ENCODE results near the gene EFCAB5.
"Not testable (repeated sequence)": the region's sequence is repeated elsewhere in the genome, so short reads cannot be mapped to it uniquely, and the experiment has no call there.

EFCAB5 gene

DNA sequence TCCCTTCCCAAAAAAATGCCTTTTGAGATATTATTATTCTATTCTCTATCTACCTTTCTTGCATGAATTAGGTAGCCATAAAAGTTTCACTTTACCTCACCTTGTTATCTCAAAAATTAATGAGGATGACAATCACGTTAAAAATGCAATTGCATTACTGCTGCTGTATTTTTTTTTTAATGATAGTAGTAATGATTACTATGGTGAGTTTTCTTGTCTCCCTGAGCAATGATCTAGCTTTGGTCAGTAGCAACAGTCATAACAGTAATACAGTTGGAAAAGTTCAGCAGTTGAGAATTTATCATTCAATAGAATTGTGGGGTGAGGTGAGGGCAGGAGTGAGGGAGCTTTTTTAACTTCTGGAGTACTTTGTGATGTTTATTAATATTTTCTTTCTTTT lies at the start of gene EFCAB5:
TSS of gene EFCAB5 (plus strand) at position 301 of the 400 bp plus-strand sequence. CDS start 163 bp downstream, outside the sequence.
- no peaks in the 10 kb centered on the region for H3K9me3 Mint-ChIP-seq
- H3K27me3 Mint-ChIP-seq: no peaks in the 10 kb centered on the region
- no peaks in the 10 kb centered on the region for H3K36me3 Mint-ChIP-seq
- no peak for ATAC-seq
- no peak within 1 kb of the TSS for H3K27ac Mint-ChIP-seq
- H3K4me3 Mint-ChIP-seq: no peak within 1 kb of the TSS
- no peaks in the 10 kb centered on the region for H3K4me1 Mint-ChIP-seq

DNA sequence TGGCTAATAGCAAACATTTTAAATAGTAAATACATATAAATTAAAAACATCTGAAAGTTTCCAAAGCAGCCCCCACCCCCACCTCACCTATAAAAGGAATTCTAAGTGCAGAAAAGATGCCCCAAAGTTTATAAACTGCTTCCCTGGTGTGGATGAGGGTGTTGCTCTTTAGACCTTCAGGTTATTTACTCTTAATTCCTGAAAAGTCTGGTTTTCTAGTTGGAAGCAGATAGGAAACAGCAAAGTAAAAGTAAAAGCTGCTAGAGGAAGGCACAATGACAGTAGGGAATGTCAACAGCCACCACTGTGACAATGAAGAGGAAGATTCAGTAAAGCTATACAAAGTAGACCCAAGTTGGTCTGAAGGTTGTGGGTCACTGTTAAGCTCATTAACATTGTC lies 49.2 kb upstream of the EFCAB5 start:
- Mint-ChIP-seq H3K4me3 (no peak overlapping the region), H3K27me3 (no peaks in the 10 kb centered on the region), H3K27ac (no peak overlapping the region), H3K36me3 (peaks cover 28% of the 10 kb centered on the region), H3K9me3 (peaks cover 11% of the 10 kb centered on the region), H3K4me1 (peaks cover 14% of the 10 kb centered on the region)
- no peak for ATAC-seq

DNA sequence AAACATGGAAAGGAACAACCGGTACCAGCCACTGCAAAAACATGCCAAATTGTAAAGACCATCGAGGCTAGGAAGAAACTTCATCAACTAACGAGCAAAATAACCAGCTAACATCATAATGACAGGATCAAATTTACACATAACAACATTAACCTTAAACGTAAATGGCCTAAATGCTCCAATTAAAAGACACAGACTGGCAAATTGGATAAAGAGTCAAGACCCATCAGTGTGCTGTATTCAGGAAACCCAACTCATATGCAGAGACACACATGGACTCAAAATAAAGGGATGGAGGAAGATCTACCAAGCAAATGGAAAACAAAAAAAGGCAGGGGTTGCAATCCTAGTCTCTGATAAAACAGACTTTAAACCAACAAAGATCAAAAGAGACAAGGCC lies 44.3 kb upstream of the EFCAB5 start:
- H3K4me1 Mint-ChIP-seq: peaks cover 14% of the 10 kb centered on the region
- ATAC-seq: not testable (repeated sequence)

DNA sequence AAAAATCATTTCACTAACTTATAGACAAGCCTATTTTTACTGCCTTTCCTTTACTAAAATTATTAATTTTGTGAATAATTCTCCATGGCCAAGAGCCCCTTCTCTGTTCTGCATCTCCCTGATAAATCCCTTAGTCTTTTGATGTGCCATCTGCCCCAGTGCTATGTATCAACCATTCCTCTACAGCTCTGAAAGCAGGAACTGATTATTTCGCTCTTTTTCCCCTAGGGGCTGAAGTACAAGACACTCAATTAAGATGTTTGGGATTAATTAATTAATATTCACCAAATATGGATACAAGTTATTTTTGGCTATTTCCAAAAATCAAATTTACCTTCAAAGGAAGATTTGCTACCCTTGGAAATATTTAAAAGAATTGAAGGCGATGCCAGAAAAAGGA lies 38.0 kb upstream of the EFCAB5 start:
- no peak for ATAC-seq
- Mint-ChIP-seq H3K36me3 (peaks cover 24% of the 10 kb centered on the region), H3K27ac (no peak overlapping the region), H3K27me3 (no peaks in the 10 kb centered on the region), H3K4me1 (peaks cover 25% of the 10 kb centered on the region), H3K4me3 (no peak overlapping the region), H3K9me3 (peaks cover 10% of the 10 kb centered on the region)

More for the DNA sequence above, 44.3 kb upstream of the EFCAB5 start:
- Mint-ChIP-seq H3K36me3 (peaks cover 19% of the 10 kb centered on the region), H3K9me3 (peaks cover 12% of the 10 kb centered on the region)
- H3K4me3 Mint-ChIP-seq, H3K27ac Mint-ChIP-seq, H3K27me3 Mint-ChIP-seq: not testable (repeated sequence)

DNA sequence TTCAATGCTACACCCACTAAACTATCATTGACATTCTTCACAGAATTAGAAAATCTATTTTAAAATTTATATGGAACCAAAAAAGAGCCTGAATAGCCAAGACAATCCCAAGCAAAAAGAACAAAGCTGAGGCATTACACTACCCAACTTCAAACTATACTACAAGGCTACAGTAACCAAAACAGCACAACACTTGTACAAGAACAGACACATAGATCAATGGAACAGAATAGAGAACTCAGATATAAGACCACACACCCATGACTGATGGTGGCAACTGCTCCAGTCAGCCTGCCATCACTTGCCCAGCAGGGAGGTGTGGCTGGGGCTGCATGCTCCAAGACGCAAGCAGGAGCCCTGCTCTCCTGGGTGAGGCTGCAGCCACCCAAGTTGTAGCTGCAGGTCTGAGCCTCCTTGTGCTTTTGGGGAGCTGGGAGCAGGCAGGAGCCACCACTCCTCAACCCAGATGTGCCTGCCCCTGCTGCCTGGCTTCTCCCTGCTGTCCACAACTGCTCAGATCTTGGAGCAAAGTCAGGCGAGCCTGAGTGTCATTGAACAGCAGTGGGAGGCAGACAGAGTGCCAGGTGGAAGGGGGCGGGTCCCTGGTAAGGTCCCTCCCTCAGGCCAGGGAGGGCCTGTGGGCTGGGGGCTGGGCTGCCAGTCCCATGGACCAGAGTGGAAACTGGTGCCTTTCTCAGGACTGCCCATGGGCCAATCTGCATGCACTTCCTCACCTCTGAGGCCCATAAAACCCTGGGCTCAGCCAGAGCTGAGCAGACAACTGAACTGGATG lies 36.2 kb upstream of the EFCAB5 start:
- ATAC-seq: no peak

DNA sequence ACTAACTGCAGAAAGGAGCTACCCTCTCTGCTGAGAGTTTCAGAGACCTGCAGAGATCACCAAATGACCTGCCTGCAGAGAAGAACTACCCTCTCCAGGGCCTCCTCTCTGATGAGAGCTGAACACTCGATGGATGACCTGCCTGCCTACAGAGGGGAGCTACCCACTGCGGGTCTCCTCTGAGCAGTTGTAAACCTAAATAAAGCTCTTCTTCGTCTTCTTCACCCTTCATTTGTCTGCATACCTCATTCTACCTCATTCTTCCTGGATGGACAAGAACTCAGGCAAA lies 35.6 kb upstream of the EFCAB5 start:
- H3K27me3 Mint-ChIP-seq: no peaks in the 10 kb centered on the region
- no peak overlapping the region for H3K27ac Mint-ChIP-seq
- peaks cover 10% of the 10 kb centered on the region for H3K9me3 Mint-ChIP-seq
- ATAC-seq: no peak
- H3K4me1 Mint-ChIP-seq: peaks cover 25% of the 10 kb centered on the region
- H3K36me3 Mint-ChIP-seq: peaks cover 24% of the 10 kb centered on the region
- H3K4me3 Mint-ChIP-seq: no peak overlapping the region

More for the DNA sequence above, 36.2 kb upstream of the EFCAB5 start:
- Mint-ChIP-seq H3K9me3 (peaks cover 10% of the 10 kb centered on the region), H3K27me3 (no peaks in the 10 kb centered on the region), H3K27ac (no peak overlapping the region), H3K4me3 (no peak overlapping the region), H3K4me1 (peaks cover 25% of the 10 kb centered on the region), H3K36me3 (peaks cover 24% of the 10 kb centered on the region)

DNA sequence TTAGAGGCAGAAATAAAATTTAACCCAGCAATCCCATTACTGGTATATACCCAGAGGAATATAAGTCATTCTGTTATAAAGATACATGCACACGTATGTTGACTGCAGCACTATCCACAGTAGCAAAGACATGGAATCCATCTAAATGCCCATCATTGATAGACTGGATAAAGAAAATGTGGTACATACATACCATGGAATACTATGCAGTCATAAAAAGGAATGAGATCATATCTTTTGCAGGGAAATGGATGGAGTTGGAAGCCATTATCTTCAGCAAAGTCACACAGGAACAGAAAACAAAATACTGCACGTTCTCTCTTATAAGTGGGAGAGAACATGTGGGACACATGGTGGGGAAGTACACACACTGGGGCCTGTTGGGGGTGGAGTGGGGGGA lies 34.5 kb upstream of the EFCAB5 start:
- Mint-ChIP-seq H3K36me3 (peaks cover 24% of the 10 kb centered on the region), H3K27ac (no peak overlapping the region), H3K27me3 (no peaks in the 10 kb centered on the region), H3K9me3 (peaks cover 10% of the 10 kb centered on the region), H3K4me3 (no peak overlapping the region), H3K4me1 (peaks cover 25% of the 10 kb centered on the region)
- no peak for ATAC-seq

DNA sequence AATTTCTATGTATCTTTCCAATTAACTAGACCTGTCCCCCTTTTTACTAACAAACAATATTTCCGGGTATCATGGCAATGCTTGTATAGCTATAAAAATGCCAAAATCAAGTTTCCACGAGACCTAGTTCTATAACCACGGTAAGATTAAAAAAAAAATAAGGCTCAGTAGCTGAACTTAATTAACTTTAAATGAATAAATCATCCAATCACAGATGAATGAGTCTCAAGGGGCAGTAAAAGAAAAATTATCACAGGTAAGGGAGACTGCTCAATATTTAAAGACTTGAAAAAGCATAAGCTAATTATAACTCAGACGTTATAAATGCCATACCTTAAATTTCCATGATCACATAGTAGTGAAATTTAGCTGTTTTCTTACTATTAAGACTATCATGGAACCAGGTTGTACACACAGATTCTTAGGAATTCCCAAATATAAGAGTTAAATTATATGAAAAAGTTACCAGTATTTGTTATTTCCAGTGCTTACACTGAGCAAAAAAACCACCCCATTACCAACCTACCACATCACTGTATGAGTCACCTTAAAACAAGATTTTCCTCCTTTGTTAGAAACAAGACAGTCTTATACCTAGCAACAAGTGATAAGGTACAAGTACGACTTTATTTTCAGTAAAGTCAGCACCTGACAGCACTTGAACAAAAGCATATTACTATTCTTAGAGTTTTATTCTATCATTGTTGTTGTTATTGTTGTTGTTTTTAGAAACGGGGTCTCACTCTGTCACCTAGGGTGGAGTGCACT lies 32.0 kb upstream of the EFCAB5 start:
- H3K9me3 Mint-ChIP-seq: peaks cover 10% of the 10 kb centered on the region
- no peak for ATAC-seq
- H3K27ac Mint-ChIP-seq: no peak overlapping the region
- no peak overlapping the region for H3K4me3 Mint-ChIP-seq
- no peaks in the 10 kb centered on the region for H3K27me3 Mint-ChIP-seq
- peaks cover 24% of the 10 kb centered on the region for H3K36me3 Mint-ChIP-seq
- H3K4me1 Mint-ChIP-seq: peaks cover 14% of the 10 kb centered on the region

DNA sequence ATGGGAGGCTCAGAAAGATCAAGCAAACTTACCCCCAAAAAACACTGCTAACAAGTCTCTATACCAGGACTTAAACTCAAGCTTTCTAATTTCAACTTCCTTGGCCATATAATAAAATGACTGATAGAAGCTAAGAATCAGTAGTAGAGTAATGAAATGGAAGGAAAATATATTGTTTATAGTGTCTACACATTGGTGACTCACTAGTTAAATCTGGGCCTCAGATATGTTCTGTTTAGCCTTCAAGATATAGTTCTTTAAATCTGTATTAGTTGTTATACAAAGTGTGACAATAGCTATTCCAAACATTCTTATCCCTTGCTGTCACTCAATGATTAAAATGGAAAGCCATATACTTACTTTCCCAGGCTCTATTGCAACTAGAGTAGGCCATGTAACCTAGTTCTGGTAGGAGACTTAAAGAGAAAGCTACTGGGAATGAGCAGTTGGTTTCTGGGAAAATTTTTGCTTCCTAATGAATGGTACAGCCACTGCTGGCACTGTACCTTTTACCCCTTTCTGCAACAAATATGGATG lies 29.7 kb upstream of the EFCAB5 start:
- Mint-ChIP-seq H3K9me3 (peaks cover 3% of the 10 kb centered on the region), H3K27me3 (no peaks in the 10 kb centered on the region), H3K4me3 (no peak overlapping the region), H3K27ac (no peak overlapping the region), H3K36me3 (peaks cover 5% of the 10 kb centered on the region), H3K4me1 (peaks cover 8% of the 10 kb centered on the region)
- ATAC-seq: no peak

DNA sequence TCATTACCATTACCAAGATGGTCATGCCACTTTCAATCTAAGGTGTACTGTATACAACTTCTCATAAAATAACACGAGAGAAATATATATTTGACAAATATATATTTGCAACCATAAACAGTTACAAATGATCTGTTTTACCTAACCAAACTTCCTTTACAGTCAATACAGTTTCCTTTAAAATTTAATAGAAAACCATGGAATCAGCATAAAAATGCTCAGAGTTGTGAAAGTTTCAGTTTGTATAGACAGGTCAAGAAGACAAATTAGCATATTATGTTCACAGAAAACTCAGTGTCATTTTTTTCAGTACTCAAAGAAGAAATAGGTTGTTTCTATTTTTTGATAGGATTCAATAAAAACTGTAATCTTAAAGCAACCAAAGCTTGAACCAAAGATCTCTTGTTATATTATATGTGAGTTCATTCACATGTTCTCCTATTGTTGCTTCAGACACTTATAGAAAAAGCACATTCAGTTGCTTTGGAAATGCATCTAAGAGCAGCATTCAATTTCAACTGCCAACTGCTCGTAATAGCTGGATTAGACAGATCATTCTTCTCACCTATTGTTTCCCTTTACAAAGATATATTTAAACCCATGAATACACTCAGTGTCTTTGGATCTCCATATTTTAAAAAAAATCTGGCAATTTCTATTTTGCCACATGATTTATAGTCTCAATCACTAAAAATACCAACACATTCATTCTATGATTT lies 26.5 kb upstream of the EFCAB5 start:
- Mint-ChIP-seq H3K27me3 (no peaks in the 10 kb centered on the region), H3K9me3 (no peaks in the 10 kb centered on the region), H3K4me3 (no peak overlapping the region), H3K27ac (no peak overlapping the region), H3K4me1 (peaks cover 25% of the 10 kb centered on the region), H3K36me3 (peaks cover 5% of the 10 kb centered on the region)
- ATAC-seq: no peak

DNA sequence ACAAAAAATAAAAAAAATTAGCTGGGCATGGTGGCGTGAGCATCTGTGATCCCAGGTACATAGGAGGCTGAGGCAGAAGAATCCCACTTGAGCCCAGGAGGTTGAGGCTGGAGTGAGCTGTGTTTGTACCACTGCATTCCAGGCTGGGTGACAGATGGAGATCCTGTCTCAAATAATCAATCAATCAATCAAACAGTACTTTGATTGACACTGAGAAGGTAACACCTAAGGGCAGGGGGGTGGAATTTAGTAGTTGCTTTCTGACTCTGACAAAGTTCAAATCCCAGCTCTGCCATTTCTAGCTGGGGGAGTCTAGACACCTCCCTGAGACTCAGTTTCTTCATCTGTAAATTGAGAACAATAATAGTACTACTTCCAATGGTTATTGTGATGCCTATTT lies 23.4 kb upstream of the EFCAB5 start:
- H3K36me3 Mint-ChIP-seq: peaks cover 10% of the 10 kb centered on the region
- no peak for ATAC-seq
- no peak overlapping the region for H3K27ac Mint-ChIP-seq
- H3K4me1 Mint-ChIP-seq: peaks cover 31% of the 10 kb centered on the region
- H3K4me3 Mint-ChIP-seq: no peak overlapping the region
- no peaks in the 10 kb centered on the region for H3K27me3 Mint-ChIP-seq
- H3K9me3 Mint-ChIP-seq: no peaks in the 10 kb centered on the region

DNA sequence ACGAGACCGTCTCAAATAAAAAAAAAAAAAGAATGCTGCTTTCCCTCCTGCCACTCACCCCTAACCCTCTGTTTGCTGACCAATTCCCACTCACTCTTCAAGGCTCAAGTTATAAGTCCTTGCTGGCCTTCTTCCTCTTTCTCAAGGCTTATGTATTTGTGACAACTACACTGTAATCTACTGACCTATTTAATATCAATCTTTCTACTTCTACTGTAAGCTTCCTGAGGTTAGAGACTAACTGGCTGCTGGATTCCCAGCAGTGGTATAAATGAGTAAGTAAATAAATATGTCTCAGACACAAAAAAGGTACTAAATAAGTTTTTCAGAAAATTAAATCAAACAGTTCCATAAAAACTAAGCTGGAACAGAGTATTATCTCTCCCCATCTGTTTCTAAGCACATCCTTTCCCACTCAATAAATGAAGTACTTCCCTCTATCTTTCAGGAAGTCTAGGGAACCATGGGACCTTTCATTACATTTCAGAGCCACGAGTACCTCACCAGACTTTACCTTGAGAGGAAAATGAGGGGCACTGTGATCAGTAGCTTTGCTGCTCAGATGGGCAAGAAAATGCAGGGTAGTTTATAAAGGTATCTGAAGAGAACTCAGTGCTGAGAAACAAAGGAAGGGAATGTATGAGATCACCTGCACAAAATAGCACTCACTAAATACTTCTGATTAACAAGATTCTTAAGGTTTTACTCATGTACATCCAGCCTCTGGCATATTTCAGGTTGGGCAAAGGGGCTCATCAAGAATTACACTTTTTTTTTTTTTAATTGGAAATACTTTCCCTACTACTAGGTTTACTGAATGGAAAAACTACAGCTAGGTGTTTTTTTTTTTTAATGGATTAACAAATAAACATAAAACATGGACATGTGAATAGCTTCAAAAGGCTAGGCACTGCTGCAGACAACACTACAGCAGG lies 22.2 kb upstream of the EFCAB5 start:
- ATAC-seq: no peak
- Mint-ChIP-seq H3K9me3 (no peaks in the 10 kb centered on the region), H3K27ac (no peak overlapping the region), H3K4me1 (peaks cover 37% of the 10 kb centered on the region), H3K4me3 (no peak overlapping the region), H3K36me3 (peaks cover 10% of the 10 kb centered on the region), H3K27me3 (no peaks in the 10 kb centered on the region)

DNA sequence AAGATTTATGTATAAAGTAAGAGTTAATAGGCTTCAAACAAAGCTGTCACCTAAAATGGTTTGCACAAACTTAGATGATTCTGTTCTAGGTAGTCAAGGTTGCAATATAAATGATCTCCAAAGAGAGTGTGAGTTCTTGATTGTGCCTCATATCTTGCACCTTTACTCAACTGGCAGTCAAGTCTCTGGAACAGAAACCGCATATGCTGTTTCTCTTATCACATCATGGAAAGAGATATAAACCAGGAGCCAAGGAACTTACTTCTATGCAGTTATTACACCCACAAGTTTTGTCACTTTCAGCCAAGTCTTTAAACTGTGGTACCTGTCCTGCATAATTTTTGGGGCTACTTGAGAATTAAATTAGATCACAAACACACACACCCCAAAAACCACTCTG lies 16.6 kb upstream of the EFCAB5 start:
- H3K4me1 Mint-ChIP-seq: peaks cover 49% of the 10 kb centered on the region
- peaks cover 12% of the 10 kb centered on the region for H3K36me3 Mint-ChIP-seq
- H3K27ac Mint-ChIP-seq: no peak overlapping the region
- H3K4me3 Mint-ChIP-seq: no peak overlapping the region
- H3K27me3 Mint-ChIP-seq: no peaks in the 10 kb centered on the region
- no peak for ATAC-seq
- H3K9me3 Mint-ChIP-seq: no peaks in the 10 kb centered on the region

DNA sequence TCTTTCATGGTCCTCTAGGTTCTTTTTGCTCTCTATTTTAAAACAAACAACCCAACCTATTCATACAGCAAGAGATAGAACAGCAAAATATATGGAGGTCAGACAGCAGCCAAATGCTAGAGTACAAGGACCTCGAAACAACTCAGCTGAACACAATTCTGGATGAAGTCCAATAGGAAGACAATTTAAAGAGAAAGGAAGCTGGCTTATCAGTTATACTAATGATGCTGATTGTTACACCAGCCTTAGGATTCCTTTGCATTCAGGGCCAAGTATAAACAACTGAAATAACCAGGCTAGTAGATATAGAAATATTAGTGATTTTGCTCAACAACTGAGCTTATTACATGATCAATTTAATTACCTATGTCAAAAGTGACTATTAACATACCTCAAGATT lies 13.9 kb upstream of the EFCAB5 start:
- ATAC-seq: no peak
- H3K27ac Mint-ChIP-seq: no peak overlapping the region
- H3K36me3 Mint-ChIP-seq: peaks cover 7% of the 10 kb centered on the region
- peaks cover 43% of the 10 kb centered on the region for H3K4me1 Mint-ChIP-seq
- H3K9me3 Mint-ChIP-seq: no peaks in the 10 kb centered on the region
- no peaks in the 10 kb centered on the region for H3K27me3 Mint-ChIP-seq
- no peak overlapping the region for H3K4me3 Mint-ChIP-seq

All from stimulated activated memory B cell treated with anti-CD40 and anti-IgM and Interleukin-4, amounts not matched to agents 10 μg/mL and 1 μg/mL and 100 μg/mL, for 72 hours (primary cell).